ENCODE data around the gene CLASRP. TPM values are rescaled to one million over a fixed set of nuclear protein-coding genes. Genes with fewer than 3 reads are reported as not detected.
A peak's percentile ranks its signal among the peaks of the same experiment; 100 is the strongest.
"Not testable (repeated sequence)": the region's sequence is repeated elsewhere in the genome, so short reads cannot be mapped to it uniquely, and the experiment has no call there.

CLASRP gene
- total and polyA plus RNA-seq, 5 donors from 2014 or later, result 3.9 to 189 (median 4.8) TPM

DNA sequence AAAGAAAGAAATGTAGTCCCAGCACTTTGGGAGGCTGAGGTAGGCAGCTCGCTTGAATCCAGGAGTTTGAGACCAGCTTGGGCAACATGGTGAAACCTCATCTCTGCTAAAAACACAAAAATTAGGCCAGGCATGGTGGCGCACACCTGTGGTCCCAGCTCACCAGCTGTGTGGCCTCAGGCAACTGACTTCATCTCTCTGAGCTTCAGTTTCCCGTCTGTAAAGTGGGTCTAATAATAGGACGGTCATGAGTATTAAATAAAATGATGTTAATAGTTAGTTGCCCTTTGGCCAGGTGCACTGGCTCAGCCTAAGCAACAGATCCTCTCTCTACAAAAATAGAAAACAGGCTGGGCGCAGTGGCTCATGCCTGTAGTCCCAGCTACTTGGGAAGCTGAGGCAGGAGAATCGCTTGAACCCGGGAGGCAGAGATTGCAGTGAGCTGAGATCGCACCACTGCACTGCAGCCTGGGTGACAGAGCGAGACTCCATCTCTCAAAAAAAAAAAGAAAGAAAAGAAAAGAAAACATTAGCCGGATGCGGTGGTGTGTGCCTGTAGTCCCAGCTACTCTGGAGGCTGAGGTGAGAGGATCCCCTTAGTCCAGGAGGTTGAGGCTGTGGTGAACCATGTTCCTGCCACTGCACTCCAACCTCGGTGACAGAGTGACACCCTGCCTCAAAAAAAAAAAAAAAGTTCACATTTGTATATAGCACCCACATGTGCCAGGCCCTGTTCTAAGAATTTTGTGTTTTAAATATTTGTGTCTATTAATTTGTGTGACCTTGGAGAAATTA is 39.5 kb upstream of the CLASRP start:
- Mint-ChIP-seq H3K4me1 (peaks cover 0 to 20% (median 11%) of the 10 kb centered on the region in 4 donors), H3K4me3 (peak overlapping the region; percentile 11 to 93 (median 85)), H3K27ac (peak overlapping the region in 2 of 3 donors; percentile 92 to 99), H3K27me3 (peaks cover 12% of the 10 kb centered on the region)
- not testable (repeated sequence) for H3K9me3 Mint-ChIP-seq; H3K27me3 ChIP-seq (ENCODE audit: control insufficient read depth, insufficient read depth, low read length); DNase-seq; H3K9me3 ChIP-seq (ENCODE audit: control insufficient read depth in 2 of 2, low read length in 2 of 2); H3K27ac ChIP-seq (ENCODE audit: insufficient read depth, low read length, poor library complexity, severe bottlenecking); ATAC-seq (ENCODE audit: low read depth in 2 of 2); H3K36me3 Mint-ChIP-seq; H3K36me3 ChIP-seq (ENCODE audit: control insufficient read depth, insufficient read depth, low read length); H3K4me3 ChIP-seq (ENCODE audit: low read depth, low read length)
- peaks cover 11% of the 10 kb centered on the region for H3K4me1 ChIP-seq (ENCODE audit: control insufficient read depth, insufficient read depth, low read length, poor library complexity, severe bottlenecking)

DNA sequence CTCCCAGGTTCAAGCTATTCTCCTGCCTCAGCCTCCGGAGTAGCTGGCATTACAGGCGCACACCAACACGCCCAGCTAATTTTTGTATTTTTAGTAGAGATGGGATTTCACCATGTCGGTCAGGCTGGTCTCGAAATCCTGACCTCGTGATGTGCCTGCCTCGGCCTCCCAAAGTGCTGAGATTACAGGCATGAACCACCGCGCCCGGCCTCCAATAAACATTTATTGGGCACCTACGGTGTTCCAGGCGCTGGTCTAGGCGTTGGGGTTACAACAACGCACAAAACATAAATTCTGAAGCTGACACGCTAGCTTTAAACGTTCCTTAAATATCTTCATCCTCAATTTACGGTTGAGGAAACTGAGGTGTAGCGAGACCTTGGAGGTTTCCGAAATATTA is 38.2 kb upstream of the CLASRP start:
- H3K36me3 Mint-ChIP-seq; H3K27me3 ChIP-seq (ENCODE audit: control insufficient read depth, insufficient read depth, low read length); H3K9me3 Mint-ChIP-seq; H3K9me3 ChIP-seq (ENCODE audit: control insufficient read depth in 2 of 2, low read length in 2 of 2); DNase-seq; H3K36me3 ChIP-seq (ENCODE audit: control insufficient read depth, insufficient read depth, low read length); ATAC-seq (ENCODE audit: low read depth in 2 of 2): not testable (repeated sequence)
- peak overlapping the region in 2 of 3 donors; percentile 92 to 99 for H3K27ac Mint-ChIP-seq
- H3K4me1 Mint-ChIP-seq, result peaks cover 0 to 20% (median 11%) of the 10 kb centered on the region in 4 donors
- peaks cover 11% of the 10 kb centered on the region for H3K4me1 ChIP-seq (ENCODE audit: control insufficient read depth, insufficient read depth, low read length, poor library complexity, severe bottlenecking)
- H3K4me3 Mint-ChIP-seq, result peak overlapping the region; percentile 71 to 93 (median 76)
- peak overlapping the region; percentile 100 for H3K27ac ChIP-seq (ENCODE audit: insufficient read depth, low read length, poor library complexity, severe bottlenecking)
- peak overlapping the region; percentile 53 for H3K4me3 ChIP-seq (ENCODE audit: low read depth, low read length)
- peaks cover 14% of the 10 kb centered on the region for H3K27me3 Mint-ChIP-seq

DNA sequence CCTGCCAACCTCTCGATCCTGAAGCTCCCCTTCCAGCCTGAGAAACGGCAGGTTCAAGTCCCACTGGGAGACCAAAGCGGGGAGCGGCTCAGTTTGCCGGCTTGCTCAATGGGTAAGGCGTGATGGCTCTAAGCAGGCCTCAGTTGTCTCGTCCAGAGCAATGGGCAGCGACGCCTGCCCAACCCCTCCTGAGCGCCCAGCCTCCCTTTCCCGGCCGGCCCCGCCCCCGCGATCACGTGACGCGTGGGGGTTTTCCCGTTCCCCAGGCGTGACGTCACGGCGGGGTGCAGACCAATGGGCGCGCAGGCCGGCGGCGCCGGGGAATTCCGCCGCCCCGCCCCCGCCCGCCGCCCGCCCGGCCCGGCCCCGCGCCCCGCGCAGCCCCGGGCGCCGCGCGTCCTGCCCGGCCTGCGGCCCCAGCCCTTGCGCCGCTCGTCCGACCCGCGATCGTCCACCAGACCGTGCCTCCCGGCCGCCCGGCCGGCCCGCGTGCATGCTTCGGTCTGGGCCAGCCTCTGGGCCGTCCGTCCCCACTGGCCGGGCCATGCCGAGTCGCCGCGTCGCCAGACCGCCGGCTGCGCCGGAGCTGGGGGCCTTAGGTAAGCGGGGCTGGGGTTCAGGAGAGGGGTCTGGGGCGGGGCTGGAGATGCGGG is 37.6 kb upstream of the CLASRP start, which contains the start of gene RELB:
Gene RELB (plus strand): TSS at position 378 of the 653 bp plus-strand sequence. CDS start 116 bp downstream, at position 494.
- Mint-ChIP-seq H3K36me3 (peaks cover 3% of the 10 kb centered on the region), H3K27ac (peak within 1 kb of the TSS; percentile 96 to 100 (median 99)), H3K27me3 (peaks cover 14% of the 10 kb centered on the region), H3K4me3 (peak within 1 kb of the TSS; percentile 93 to 98 (median 97)), H3K4me1 (peaks cover 0 to 20% (median 11%) of the 10 kb centered on the region in 4 donors), H3K9me3 (no peaks in the 10 kb centered on the region)
- Histone ChIP-seq H3K4me3 (ENCODE audit: low read depth, low read length) (peak within 1 kb of the TSS; percentile 53), H3K36me3 (ENCODE audit: control insufficient read depth, insufficient read depth, low read length) (peaks cover 4% of the 10 kb centered on the region), H3K4me1 (ENCODE audit: control insufficient read depth, insufficient read depth, low read length, poor library complexity, severe bottlenecking) (peaks cover 11% of the 10 kb centered on the region), H3K27ac (ENCODE audit: insufficient read depth, low read length, poor library complexity, severe bottlenecking) (peak within 1 kb of the TSS; percentile 100), H3K27me3 (ENCODE audit: control insufficient read depth, insufficient read depth, low read length) (no peaks in the 10 kb centered on the region), H3K9me3 (ENCODE audit: control insufficient read depth in 2 of 2, low read length in 2 of 2) (no peaks in the 10 kb centered on the region)
- DNase-seq, result peak; percentile 86 to 94 (median 92)
- peak; percentile 58 to 64 for ATAC-seq (ENCODE audit: low read depth in 2 of 2)

DNA sequence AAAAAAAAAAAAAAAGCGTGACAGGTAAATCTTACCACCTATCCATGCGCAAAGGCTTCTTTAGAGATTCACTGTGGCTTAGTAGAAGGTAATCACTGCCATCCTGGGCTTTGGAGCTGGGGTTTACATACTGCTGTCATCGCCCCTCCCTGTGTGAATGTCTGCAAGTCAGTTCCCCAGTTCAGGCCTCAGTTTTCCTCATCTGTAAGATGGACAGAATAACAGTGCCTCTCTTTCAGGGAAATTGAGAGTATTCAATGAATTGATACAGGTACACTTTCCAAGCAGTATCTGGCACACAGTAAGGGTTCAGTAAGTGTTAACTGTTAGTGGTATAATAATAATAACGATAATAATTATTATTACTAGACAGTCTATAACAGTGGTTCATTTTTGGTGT is 35.4 kb upstream of the CLASRP start:
- H3K27ac ChIP-seq (ENCODE audit: insufficient read depth, low read length, poor library complexity, severe bottlenecking), result no peak overlapping the region
- peaks cover 12% of the 10 kb centered on the region for H3K36me3 ChIP-seq (ENCODE audit: control insufficient read depth, insufficient read depth, low read length)
- H3K27ac Mint-ChIP-seq, result peak overlapping the region in 1 of 3 donors; percentile 26
- H3K4me3 ChIP-seq (ENCODE audit: low read depth, low read length), result no peak overlapping the region
- H3K4me3 Mint-ChIP-seq, result peak overlapping the region in 2 of 4 donors; percentile 36 to 60
- H3K36me3 Mint-ChIP-seq, result peaks cover 3% of the 10 kb centered on the region
- H3K27me3 ChIP-seq (ENCODE audit: control insufficient read depth, insufficient read depth, low read length), result no peaks in the 10 kb centered on the region
- ATAC-seq (ENCODE audit: low read depth in 2 of 2) (no peak), DNase-seq (no peak)
- peaks cover 0 to 22% (median 14%) of the 10 kb centered on the region in 4 donors for H3K4me1 Mint-ChIP-seq
- no peaks in the 10 kb centered on the region for H3K9me3 Mint-ChIP-seq
- peaks cover 14% of the 10 kb centered on the region for H3K27me3 Mint-ChIP-seq
- H3K9me3 ChIP-seq (ENCODE audit: control insufficient read depth in 2 of 2, low read length in 2 of 2), result no peaks in the 10 kb centered on the region
- peaks cover 11% of the 10 kb centered on the region for H3K4me1 ChIP-seq (ENCODE audit: control insufficient read depth, insufficient read depth, low read length, poor library complexity, severe bottlenecking)

DNA sequence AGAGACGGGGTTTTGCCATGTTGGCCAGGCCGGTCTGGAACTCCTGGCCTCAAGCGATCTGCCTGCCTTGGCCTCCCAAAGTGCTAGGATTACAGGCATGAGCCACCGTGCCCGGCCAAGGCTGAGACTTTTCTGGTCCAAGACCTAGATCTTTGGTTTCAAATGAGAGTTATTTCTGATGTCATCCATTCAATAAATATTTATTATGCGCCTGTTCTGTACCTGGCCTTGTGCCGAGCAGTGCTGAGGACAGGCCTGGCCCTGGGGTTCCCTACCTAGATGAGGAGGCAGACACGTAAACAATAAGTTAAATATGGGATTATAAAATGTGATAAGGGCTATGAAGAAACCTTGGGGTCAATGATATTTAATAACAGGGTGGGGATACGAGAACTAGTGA is 33.1 kb upstream of the CLASRP start:
- H3K36me3 ChIP-seq (ENCODE audit: control insufficient read depth, insufficient read depth, low read length), result peaks cover 14% of the 10 kb centered on the region
- H3K27ac Mint-ChIP-seq, result no peak overlapping the region
- H3K4me1 ChIP-seq (ENCODE audit: control insufficient read depth, insufficient read depth, low read length, poor library complexity, severe bottlenecking), result peaks cover 10% of the 10 kb centered on the region
- no peak overlapping the region for H3K4me3 ChIP-seq (ENCODE audit: low read depth, low read length)
- H3K9me3 Mint-ChIP-seq, result peaks cover 0 to 1% (median 0%) of the 10 kb centered on the region in 7 donors
- DNase-seq (no peak), ATAC-seq (ENCODE audit: low read depth in 2 of 2) (no peak)
- H3K36me3 Mint-ChIP-seq, result peaks cover 11% of the 10 kb centered on the region
- H3K9me3 ChIP-seq (ENCODE audit: control insufficient read depth in 2 of 2, low read length in 2 of 2), result no peaks in the 10 kb centered on the region
- no peak overlapping the region for H3K4me3 Mint-ChIP-seq
- H3K27me3 Mint-ChIP-seq, result peaks cover 14% of the 10 kb centered on the region
- no peaks in the 10 kb centered on the region for H3K27me3 ChIP-seq (ENCODE audit: control insufficient read depth, insufficient read depth, low read length)
- no peak overlapping the region for H3K27ac ChIP-seq (ENCODE audit: insufficient read depth, low read length, poor library complexity, severe bottlenecking)
- H3K4me1 Mint-ChIP-seq, result peaks cover 0 to 23% (median 12%) of the 10 kb centered on the region in 4 donors

DNA sequence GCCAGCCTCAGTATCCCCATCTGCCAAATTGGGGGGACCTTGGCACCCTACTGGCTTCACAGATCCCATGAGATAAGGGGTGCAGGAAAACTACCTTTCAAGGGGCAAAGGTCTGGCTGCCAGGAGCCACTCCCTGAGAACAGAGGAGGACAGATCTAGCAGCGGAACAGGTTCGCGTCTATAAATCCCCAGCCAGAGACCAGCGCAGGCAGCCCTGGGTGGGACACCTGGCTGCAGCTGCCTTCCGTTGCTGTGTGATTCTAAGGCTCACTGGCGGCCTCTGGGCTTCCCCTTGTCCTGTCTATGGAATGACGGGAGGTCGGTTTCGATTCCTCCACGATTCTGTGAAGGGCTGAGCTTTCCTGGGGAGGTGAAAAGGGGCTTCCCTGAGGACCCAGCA is 30.3 kb upstream of the CLASRP start:
- no peak for ATAC-seq (ENCODE audit: low read depth in 2 of 2)
- Histone ChIP-seq H3K27ac (ENCODE audit: insufficient read depth, low read length, poor library complexity, severe bottlenecking) (no peak overlapping the region), H3K9me3 (ENCODE audit: control insufficient read depth in 2 of 2, low read length in 2 of 2) (no peaks in the 10 kb centered on the region), H3K4me3 (ENCODE audit: low read depth, low read length) (no peak overlapping the region), H3K4me1 (ENCODE audit: control insufficient read depth, insufficient read depth, low read length, poor library complexity, severe bottlenecking) (no peaks in the 10 kb centered on the region), H3K27me3 (ENCODE audit: control insufficient read depth, insufficient read depth, low read length) (no peaks in the 10 kb centered on the region), H3K36me3 (ENCODE audit: control insufficient read depth, insufficient read depth, low read length) (peaks cover 18% of the 10 kb centered on the region)
- no peak for DNase-seq
- peaks cover 0 to 5% (median 3%) of the 10 kb centered on the region in 4 donors for H3K4me1 Mint-ChIP-seq
- H3K4me3 Mint-ChIP-seq, result no peak overlapping the region
- no peak overlapping the region for H3K27ac Mint-ChIP-seq
- H3K27me3 Mint-ChIP-seq, result peaks cover 5% of the 10 kb centered on the region
- H3K9me3 Mint-ChIP-seq, result peaks cover 0 to 1% (median 0%) of the 10 kb centered on the region in 7 donors
- H3K36me3 Mint-ChIP-seq, result peaks cover 8% of the 10 kb centered on the region

DNA sequence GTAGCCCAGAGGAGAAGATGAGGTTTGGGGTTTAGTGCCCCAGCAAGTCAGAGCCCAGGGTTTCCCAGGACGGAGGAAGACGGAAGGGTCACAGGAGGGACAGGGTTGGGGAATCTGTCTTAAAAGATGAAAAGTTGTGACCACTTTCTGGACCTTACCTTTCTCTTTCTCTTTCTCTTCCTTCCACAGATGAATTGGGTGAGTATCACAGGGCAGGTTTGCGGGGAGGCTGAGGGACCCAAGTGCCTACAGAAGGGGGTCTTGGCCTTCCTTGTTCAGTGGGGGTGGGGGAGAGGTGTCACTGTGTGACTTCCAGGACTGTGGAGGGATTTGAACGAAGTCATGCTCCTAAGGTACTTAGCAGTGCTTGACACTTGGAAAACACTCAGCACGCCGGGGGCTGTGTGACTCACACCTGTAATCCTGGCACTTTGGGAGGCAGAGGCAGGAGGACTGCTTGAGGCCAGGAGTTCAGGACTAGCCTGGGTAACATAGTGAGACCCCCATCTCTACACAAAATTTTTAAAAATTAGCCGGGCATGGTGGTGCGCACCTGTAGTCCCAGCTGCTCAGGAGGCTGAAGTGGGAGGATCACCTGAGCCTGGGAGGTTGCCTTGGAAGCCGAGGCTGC is 29.1 kb upstream of the CLASRP start:
- Mint-ChIP-seq H3K36me3 (peaks cover 8% of the 10 kb centered on the region), H3K4me1 (peaks cover 0 to 5% (median 3%) of the 10 kb centered on the region in 4 donors), H3K27ac (peak overlapping the region in 2 of 3 donors; percentile 44 to 91)

More for the DNA sequence above, 29.1 kb upstream of the CLASRP start:
- Histone ChIP-seq H3K4me3 (ENCODE audit: low read depth, low read length) (no peak overlapping the region), H3K27ac (ENCODE audit: insufficient read depth, low read length, poor library complexity, severe bottlenecking) (no peak overlapping the region), H3K36me3 (ENCODE audit: control insufficient read depth, insufficient read depth, low read length) (peaks cover 18% of the 10 kb centered on the region), H3K4me1 (ENCODE audit: control insufficient read depth, insufficient read depth, low read length, poor library complexity, severe bottlenecking) (no peaks in the 10 kb centered on the region), H3K27me3 (ENCODE audit: control insufficient read depth, insufficient read depth, low read length) (no peaks in the 10 kb centered on the region), H3K9me3 (ENCODE audit: control insufficient read depth in 2 of 2, low read length in 2 of 2) (no peaks in the 10 kb centered on the region)
- no peak for DNase-seq
- peaks cover 0 to 1% (median 0%) of the 10 kb centered on the region in 7 donors for H3K9me3 Mint-ChIP-seq
- no peak overlapping the region for H3K4me3 Mint-ChIP-seq
- H3K27me3 Mint-ChIP-seq, result no peaks in the 10 kb centered on the region
- no peak for ATAC-seq (ENCODE audit: low read depth in 2 of 2)

Measured in CD4-positive, CD25-positive, alpha-beta regulatory T cell (primary cell).